ENCODE measurements around the gene SAMMSON. TPM values are rescaled to one million over a fixed set of nuclear protein-coding genes. Genes with fewer than 3 reads are reported as not detected.

SAMMSON gene
- total and polyA plus RNA-seq, 2 donors (not counting 1 experiment from before 2014, with no cell fraction given): not detected

DNA sequence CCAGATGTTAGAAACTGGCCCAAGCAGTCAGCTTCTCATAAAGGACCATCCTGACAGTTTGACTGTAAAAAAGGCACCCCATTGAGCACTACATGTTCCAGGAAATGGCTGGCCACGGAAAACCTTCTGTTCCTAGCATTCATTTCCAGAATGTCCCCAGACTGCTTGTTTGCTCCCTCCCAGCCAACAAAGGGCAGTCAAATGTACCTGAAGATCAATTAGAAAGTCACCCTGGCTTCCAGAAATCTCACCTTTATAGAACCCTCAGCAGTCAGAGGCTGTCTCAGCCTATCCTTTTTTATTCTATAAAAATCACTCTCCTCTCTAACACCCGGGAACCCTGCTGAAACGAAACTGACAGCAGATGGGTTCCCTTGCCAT, 784 bp upstream of the SAMMSON start:
- 73% methylated on average over 3 of the region's 3 CpGs for WGBS (ENCODE audit: insufficient coverage)
- no peak overlapping the region for H3K4me3 ChIP-seq (ENCODE audit: control extremely low read depth in 1 of 5, extremely low read depth in 1 of 5, insufficient read depth in 1 of 5, low read depth in 2 of 5, low read length in 4 of 5)
- no peaks in the 10 kb centered on the region for H3K27me3 ChIP-seq (replicated peaks in 1 of 4; ENCODE audit: control extremely low read depth in 1 of 4, control insufficient read depth in 3 of 4, insufficient read depth in 4 of 4, low read length in 3 of 4)
- no peak for ATAC-seq (ENCODE audit: low read depth)
- H3K79me2 ChIP-seq (ENCODE audit: control insufficient read depth, insufficient read depth, low read length): no peaks in the 10 kb centered on the region
- no peaks in the 10 kb centered on the region for H3K4me1 ChIP-seq (ENCODE audit: control insufficient read depth in 2 of 2, insufficient read depth in 2 of 2, low read length in 2 of 2)
- CTCF ChIA-PET: no interaction called here
- H3K4me1 Mint-ChIP-seq: no peaks in the 10 kb centered on the region
- intact Hi-C loops (cut with micrococcal nuclease): no loop called here
- POLR2A ChIA-PET: no interaction called here
- no peak for TF ChIP-seq EZH2 (IDR thresholded peaks at IDR 0.05; ENCODE audit: borderline replicate concordance, insufficient read depth, low read depth, low read length, poor library complexity, severe bottlenecking)
- TF ChIP-seq CTCF (IDR thresholded peaks at IDR 0.05): no peak
- H3K4me3 Mint-ChIP-seq: no peak overlapping the region
- H3K9me3 Mint-ChIP-seq (ENCODE audit: insufficient read depth): no peaks in the 10 kb centered on the region
- H4K20me1 ChIP-seq (ENCODE audit: control insufficient read depth, insufficient read depth, low read length, poor library complexity, severe bottlenecking): no peaks in the 10 kb centered on the region
- H3K36me3 ChIP-seq (replicated peaks in 1 of 2; ENCODE audit: control extremely low read depth in 1 of 2, control insufficient read depth in 1 of 2, extremely low read depth in 1 of 2, insufficient read depth in 2 of 2, low read length in 1 of 2): no peaks in the 10 kb centered on the region
- H3K27me3 Mint-ChIP-seq: peaks cover 14% of the 10 kb centered on the region
- no peak overlapping the region for H3K27ac Mint-ChIP-seq
- H3K9ac ChIP-seq (ENCODE audit: low read length): no peak overlapping the region
- H3K27ac ChIP-seq (ENCODE audit: low read length in 2 of 2): no peak overlapping the region
- no peak overlapping the region for H3K4me2 ChIP-seq (replicated peaks; ENCODE audit: low read depth, low read length, poor library complexity, severe bottlenecking)
- H3K9me3 ChIP-seq (ENCODE audit: control extremely low read depth in 1 of 3, control insufficient read depth in 2 of 3, insufficient read depth in 1 of 3, low read length in 2 of 3): peaks cover 0 to 8% (median 0%) of the 10 kb centered on the region in 3 donors
- DNase-seq: no peak
- H2AFZ ChIP-seq (ENCODE audit: insufficient read depth, low read depth, low read length, poor library complexity, severe bottlenecking): no peak overlapping the region

- Mint-ChIP-seq H3K4me1 (no peaks in the 10 kb centered on the region), H3K9me3 (ENCODE audit: insufficient read depth) (no peaks in the 10 kb centered on the region), H3K4me3 (no peak overlapping the region), H3K27me3 (peaks cover 14% of the 10 kb centered on the region), H3K27ac (no peak overlapping the region)
- H3K4me3 ChIP-seq (ENCODE audit: control extremely low read depth in 1 of 5, extremely low read depth in 1 of 5, insufficient read depth in 1 of 5, low read depth in 2 of 5, low read length in 4 of 5): no peak overlapping the region
- H2AFZ ChIP-seq (ENCODE audit: insufficient read depth, low read depth, low read length, poor library complexity, severe bottlenecking): no peak overlapping the region
- no peaks in the 10 kb centered on the region for H3K79me2 ChIP-seq (ENCODE audit: control insufficient read depth, insufficient read depth, low read length)
- WGBS (ENCODE audit: insufficient coverage): 86% methylated on average over 9 of the region's 15 CpGs
- ATAC-seq (ENCODE audit: low read depth) (no peak), DNase-seq (no peak)
- ChIA-PET POLR2A (no interaction called here), CTCF (no interaction called here)
- H3K27ac ChIP-seq (ENCODE audit: low read length in 2 of 2): no peak overlapping the region
- no peak overlapping the region for H3K4me2 ChIP-seq (replicated peaks; ENCODE audit: low read depth, low read length, poor library complexity, severe bottlenecking)
- peaks cover 0 to 8% (median 0%) of the 10 kb centered on the region in 3 donors for H3K9me3 ChIP-seq (ENCODE audit: control extremely low read depth in 1 of 3, control insufficient read depth in 2 of 3, insufficient read depth in 1 of 3, low read length in 2 of 3)
- no peaks in the 10 kb centered on the region for H3K27me3 ChIP-seq (replicated peaks in 1 of 4; ENCODE audit: control extremely low read depth in 1 of 4, control insufficient read depth in 3 of 4, insufficient read depth in 4 of 4, low read length in 3 of 4)
- TF ChIP-seq EZH2 (IDR thresholded peaks at IDR 0.05; ENCODE audit: borderline replicate concordance, insufficient read depth, low read depth, low read length, poor library complexity, severe bottlenecking) (no peak), CTCF (IDR thresholded peaks at IDR 0.05) (no peak)
- no peaks in the 10 kb centered on the region for H4K20me1 ChIP-seq (ENCODE audit: control insufficient read depth, insufficient read depth, low read length, poor library complexity, severe bottlenecking)
- H3K36me3 ChIP-seq (replicated peaks in 1 of 2; ENCODE audit: control extremely low read depth in 1 of 2, control insufficient read depth in 1 of 2, extremely low read depth in 1 of 2, insufficient read depth in 2 of 2, low read length in 1 of 2): no peaks in the 10 kb centered on the region
- intact Hi-C loops (cut with micrococcal nuclease): no loop called here
- no peak overlapping the region for H3K9ac ChIP-seq (ENCODE audit: low read length)
- H3K4me1 ChIP-seq (ENCODE audit: control insufficient read depth in 2 of 2, insufficient read depth in 2 of 2, low read length in 2 of 2): no peaks in the 10 kb centered on the region
Measured at GRCh38 chr3:70000028-70000410, 486 bp downstream of the SAMMSON start.
